Heart left ventricle (tissue), 16 donors: ENCODE data around the gene TGM4. TPM values are rescaled to one million over a fixed set of nuclear protein-coding genes. Genes with fewer than 3 reads are reported as not detected.

Experiments
- ATAC-seq, 4 donors: fragments of 200-7000 bp; cut with Tn5 transposase; one replicate each; pipeline ENCODE4 v1.9.1; 2020 to 2022; ENCODE audit warnings: moderate library complexity in 4 of 4, mild to moderate bottlenecking in 3 of 4, moderate number of reproducible peaks in 1 of 4
- DNase-seq, 5 donors: peaks; one replicate each; pipeline ENCODE4 v3.0.0-alpha.2; 2020
- H3K27ac ChIP-seq, 12 donors: fragments of 200-600 bp; sonication (generic) in 4 of 12; one replicate each; pipeline versions ENCODE4 v1.5.0 to v1.8.0; 2016 to 2022; ENCODE audit warnings: mild to moderate bottlenecking in 2 of 12
- H3K27me3 ChIP-seq, 9 donors: fragments of 200-600 bp; sonication (generic) in 2 of 9; one replicate each; pipeline versions ENCODE4 v1.5.1 to v1.8.0; 2016 to 2022; ENCODE audit warnings: mild to moderate bottlenecking in 3 of 9
- H3K36me3 ChIP-seq, 9 donors: fragments of 200-600 bp; sonication (generic) in 2 of 9; one replicate each; pipeline versions ENCODE4 v1.5.0 to v1.8.0; 2018 to 2022; ENCODE audit warnings: mild to moderate bottlenecking in 2 of 9
- H3K4me1 ChIP-seq, 12 donors: fragments of 200-600 bp; sonication (generic) in 4 of 12; one replicate each; pipeline versions ENCODE4 v1.5.0 to v1.8.0; 2016 to 2022; ENCODE audit warnings: mild to moderate bottlenecking in 3 of 12
- H3K4me3 ChIP-seq, 12 donors: fragments of 200-600 bp; sonication (generic) in 4 of 12; one replicate each; pipeline versions ENCODE4 v1.5.0 to v1.8.0; 2017 to 2022; ENCODE audit warnings: mild to moderate bottlenecking in 9 of 12, moderate library complexity in 4 of 12
- H3K9me3 ChIP-seq, 12 donors: fragments of 200-600 bp; sonication (generic) in 4 of 12; one replicate each; pipeline versions ENCODE4 v1.5.0 to v1.8.0; 2016 to 2022; ENCODE audit warnings: mild to moderate bottlenecking in 1 of 12
- CTCF ChIP-seq, 12 donors: fragments of 200-600 bp; sonication (generic) in 4 of 12; IDR thresholded peaks; one replicate each; pipeline versions ENCODE4 v1.5.0 to v1.8.0; 2018 to 2022; ENCODE audit warnings: antibody characterized with exemption in 12 of 12, mild to moderate bottlenecking in 5 of 12
- POLR2A ChIP-seq, 2 donors: fragments of 450-650 bp; IDR thresholded peaks; one replicate each; pipeline ENCODE4 v1.6.1; 2017; ENCODE audit warnings: antibody characterized with exemption in 2 of 2, mild to moderate bottlenecking in 2 of 2, moderate library complexity in 2 of 2
- WGBS, 4 donors: extraction: QIAGEN DNeasy Blood & Tissue Kit in 2 of 4; methylation state at CpG; one replicate each; pipeline versions ENCODE4 v1.1.5 to v1.1.7; 2013 to 2018; 5-methylcytosine and 5-hydroxymethylcytosine counted together
- intact Hi-C, 10 donors: fragments of 100-400 bp; cut with DNase I; formaldehyde crosslinking; loops; one replicate each; pipeline versions ENCODE4 v1.11.1 to v1.14.2; 2022
- polyA plus RNA-seq, 2 donors: library from polyadenylated mRNA; stranded (reverse); fragments of 200-250 nt; gene quantifications; one replicate each; pipeline ENCODE4 v1.2.3, GENCODE V29; 2013
- total RNA-seq, 9 donors: library from RNA; depleted of rRNA in 2 of 9; stranded (reverse); fragments of >200 nt in 2 of 9; fragmentation: NEBNext Ultra II Directional in 3 of 9; extraction: Animal tissue kit (Norgen Biotek cat#: 25700) in 3 of 9; gene quantifications; one replicate each; pipeline versions ENCODE4 v1.1.0 to v1.2.4, GENCODE V29; 2016 to 2023
- donor health status: ischemic (EF 13 %, LVEDD 7.1; RV severe dilation, severe dysfunction).
- donor health status: healthy with polysubstance abuse.
- donor health status: DM: no; HTN: yes; CAD: no.
- donor health status: DM: no; HTN: no; CAD: no.
- donor health status: ischemic (EF 25% LVEDD 6.9; RV normal size, moderate dysfunction).
- donor health status: ischemic (EF 25% LVEDD 5.7; RV mildly dilated, moderate dysfunction).
- donor health status: healthy.
- donor health status: DM: yes; HTN: yes; CAD: no.
- donor health status: ischemic (EF 35%, LVEDD 5.7; RV mildly dilated, moderate dysfunction).
- donor health status: nonischemic (EF 11% LVEDD 7.7; RV severe dilation, severe dysfunction).
- donor health status: DM: yes; HTN: yes; CAD: no.
- donor health status: PGD.
- donor health status: ischemic (EF 29% LVEDD 5.4; RV normal size, mild dysfunction).
- donor health status: nonischemic (EF 23%, LVEDD 6.1; RV moderate dilation, normal function).

TGM4 gene
- total and polyA plus RNA-seq, 11 donors, result 0.66 TPM; not detected in 10

- DNase-seq (no peak), ATAC-seq (no peak)
- Histone ChIP-seq H3K9me3 (no peaks in the 10 kb centered on the region), H3K36me3 (no peaks in the 10 kb centered on the region), H3K4me1 (no peaks in the 10 kb centered on the region), H3K27ac (no peak overlapping the region), H3K27me3 (no peaks in the 10 kb centered on the region), H3K4me3 (no peak overlapping the region)
- intact Hi-C loops, result no loop called here
- WGBS, 4 donors, result 90 to 91% (median 90%) methylated on average over 3 of the region's 3 CpGs
- TF ChIP-seq CTCF (IDR thresholded peaks at IDR 0.05) (no peak), POLR2A (IDR thresholded peaks at IDR 0.05) (no peak)
Measured at GRCh38 chr3:44877333-44877732, 2.9 kb downstream of the TGM4 start.

- H3K27me3 ChIP-seq, result peaks cover 0 to 8% (median 0%) of the 10 kb centered on the region in 9 donors
- DNase-seq (no peak), ATAC-seq (no peak)
- WGBS, 4 donors, result 72 to 78% (median 75%) methylated on average over 2 of the region's 2 CpGs
- no peak overlapping the region for H3K27ac ChIP-seq
- TF ChIP-seq POLR2A (IDR thresholded peaks at IDR 0.05), result no peak
- no peak for TF ChIP-seq CTCF (IDR thresholded peaks at IDR 0.05)
- no peaks in the 10 kb centered on the region for H3K9me3 ChIP-seq
- no peaks in the 10 kb centered on the region for H3K36me3 ChIP-seq
- intact Hi-C loops, result no loop called here
- no peak overlapping the region for H3K4me3 ChIP-seq
- H3K4me1 ChIP-seq, result no peaks in the 10 kb centered on the region
Measured at GRCh38 chr3:44880284-44880683, 5.9 kb downstream of the TGM4 start.

- DNase-seq (no peak), ATAC-seq (no peak)
- WGBS, 4 donors, result 90 to 93% (median 90%) methylated on average over 2 to 5 of the region's 5 CpGs
- Histone ChIP-seq H3K27me3 (peaks cover 0 to 9% (median 0%) of the 10 kb centered on the region in 9 donors), H3K4me3 (no peak overlapping the region), H3K9me3 (no peaks in the 10 kb centered on the region), H3K36me3 (no peaks in the 10 kb centered on the region), H3K4me1 (no peaks in the 10 kb centered on the region), H3K27ac (no peak overlapping the region)
- no peak for TF ChIP-seq POLR2A (IDR thresholded peaks at IDR 0.05)
- no peak for TF ChIP-seq CTCF (IDR thresholded peaks at IDR 0.05)
- intact Hi-C loops, result no loop called here
Measured at GRCh38 chr3:44883213-44883955, 9.0 kb downstream of the TGM4 start.

GRCh38 chr3:44883999-44884431 lies 9.6 kb downstream of the TGM4 start:
- TF ChIP-seq CTCF (IDR thresholded peaks at IDR 0.05) (no peak), POLR2A (IDR thresholded peaks at IDR 0.05) (no peak)
- DNase-seq (no peak), ATAC-seq (no peak)
- Histone ChIP-seq H3K4me3 (no peak overlapping the region), H3K27me3 (peaks cover 0 to 9% (median 0%) of the 10 kb centered on the region in 9 donors), H3K27ac (no peak overlapping the region), H3K4me1 (no peaks in the 10 kb centered on the region), H3K36me3 (no peaks in the 10 kb centered on the region), H3K9me3 (no peaks in the 10 kb centered on the region)
- intact Hi-C loops, result no loop called here
- WGBS, 4 donors, result 38 to 60% (median 52%) methylated on average over 4 of the region's 4 CpGs
